HUES48 (cell line): ENCODE data around the gene TIGD1.
"Not testable (repeated sequence)": the region's sequence is repeated elsewhere in the genome, so short reads cannot be mapped to it uniquely, and the experiment has no call there.

Experiments
- H3K27ac ChIP-seq: one replicate; pipeline ENCODE4 v1.7.0; 2013; ENCODE audit warnings: low read depth, low read length, inconsistent platforms
- H3K27me3 ChIP-seq: 2 replicates; pipeline ENCODE4 v1.6.1; 2013; ENCODE audit warnings: mild to moderate bottlenecking, low read length; ENCODE audit not compliant: control insufficient read depth, insufficient read depth
- H3K36me3 ChIP-seq: 2 replicates; pipeline ENCODE4 v1.6.1; 2013; ENCODE audit warnings: low read length; ENCODE audit not compliant: control insufficient read depth, insufficient read depth
- H3K4me1 ChIP-seq: 2 replicates; pipeline ENCODE4 v1.6.1; 2013; ENCODE audit warnings: mild to moderate bottlenecking, low read length; ENCODE audit not compliant: control insufficient read depth, insufficient read depth
- H3K4me3 ChIP-seq: 2 replicates; pipeline ENCODE4 v1.5.1; 2013; ENCODE audit warnings: mild to moderate bottlenecking, low read depth, low read length
- H3K9ac ChIP-seq: 2 replicates; pipeline ENCODE4 v1.6.1; 2013; ENCODE audit warnings: mild to moderate bottlenecking, low read depth, low read length, moderate library complexity
- H3K9me3 ChIP-seq: 2 replicates; pipeline ENCODE4 v1.6.1; 2013; ENCODE audit warnings: low read length; ENCODE audit not compliant: control insufficient read depth, insufficient read depth

TIGD1 gene

DNA sequence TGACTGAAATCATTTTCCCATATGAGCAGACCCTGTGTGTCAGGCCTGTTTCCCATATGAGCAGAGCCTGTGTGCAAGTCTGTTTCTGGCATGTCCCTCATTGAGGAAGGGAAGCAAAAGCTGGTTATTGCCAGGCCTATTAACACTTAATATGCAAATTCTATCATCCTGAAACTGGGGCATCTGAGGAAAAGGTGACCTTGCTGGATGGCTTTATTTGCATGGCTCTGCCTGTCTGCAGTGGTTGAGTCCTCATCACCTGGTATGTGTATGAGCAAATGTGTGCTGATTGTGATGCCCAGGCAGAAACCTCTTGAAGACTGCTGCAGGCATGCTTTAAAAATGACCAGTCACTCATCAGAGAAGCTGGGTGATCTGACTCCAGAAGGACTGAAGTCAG is 31.4 kb upstream of the TIGD1 start:
- 0 out of 2 replicates have a peak, but pooled peaks cover under 1% of the 10 kb centered on the region for H3K4me1 ChIP-seq
- H3K9me3 ChIP-seq: no peaks in the 10 kb centered on the region
- no peak overlapping the region for H3K4me3 ChIP-seq
- no peak overlapping the region for H3K9ac ChIP-seq
- peaks cover 30% of the 10 kb centered on the region for H3K36me3 ChIP-seq
- no peaks in the 10 kb centered on the region for H3K27me3 ChIP-seq
- no peak overlapping the region for H3K27ac ChIP-seq

DNA sequence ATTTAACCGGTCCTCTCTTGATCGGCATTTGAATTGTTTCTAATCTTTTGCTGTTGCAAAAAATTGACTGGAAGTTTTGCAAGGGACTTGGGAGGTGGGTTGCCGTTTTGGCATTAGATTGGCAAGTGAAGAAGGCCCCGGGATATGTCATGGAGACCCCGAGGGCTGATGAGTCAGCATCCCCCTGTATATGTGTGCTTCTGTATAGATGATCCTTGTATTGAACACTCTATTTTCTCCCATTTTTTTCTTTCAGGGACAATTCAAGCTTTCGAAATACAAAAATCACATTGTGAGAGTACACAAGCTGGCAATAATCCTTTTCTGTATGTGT is 30.3 kb upstream of the TIGD1 start:
- Histone ChIP-seq H3K4me3 (no peak overlapping the region), H3K27me3 (no peaks in the 10 kb centered on the region), H3K4me1 (no peaks in the 10 kb centered on the region), H3K36me3 (peaks cover 30% of the 10 kb centered on the region), H3K9me3 (no peaks in the 10 kb centered on the region), H3K9ac (no peak overlapping the region), H3K27ac (no peak overlapping the region)

DNA sequence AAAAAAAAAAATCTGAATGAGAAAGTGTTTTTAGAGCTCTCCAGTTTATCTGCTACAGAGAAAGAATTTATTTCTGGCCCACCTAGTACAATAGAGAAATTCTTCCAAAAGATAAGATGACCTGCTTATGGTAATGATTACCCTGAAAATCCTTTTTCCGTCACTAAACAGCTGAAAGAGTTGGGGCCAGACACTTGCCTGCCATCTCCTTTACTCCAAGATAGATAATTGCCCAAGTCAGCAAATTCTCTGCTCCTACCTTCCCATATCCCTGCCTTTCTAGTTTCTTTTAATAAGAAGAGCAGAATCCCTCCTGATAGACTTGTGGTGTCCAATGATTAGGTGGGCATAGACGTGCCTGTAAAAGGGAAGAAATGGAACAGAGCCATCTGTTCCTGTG is 28.3 kb upstream of the TIGD1 start:
- Histone ChIP-seq H3K4me3 (no peak overlapping the region), H3K9me3 (no peaks in the 10 kb centered on the region), H3K9ac (no peak overlapping the region), H3K27me3 (no peaks in the 10 kb centered on the region), H3K27ac (no peak overlapping the region), H3K4me1 (no peaks in the 10 kb centered on the region), H3K36me3 (peaks cover 49% of the 10 kb centered on the region)

DNA sequence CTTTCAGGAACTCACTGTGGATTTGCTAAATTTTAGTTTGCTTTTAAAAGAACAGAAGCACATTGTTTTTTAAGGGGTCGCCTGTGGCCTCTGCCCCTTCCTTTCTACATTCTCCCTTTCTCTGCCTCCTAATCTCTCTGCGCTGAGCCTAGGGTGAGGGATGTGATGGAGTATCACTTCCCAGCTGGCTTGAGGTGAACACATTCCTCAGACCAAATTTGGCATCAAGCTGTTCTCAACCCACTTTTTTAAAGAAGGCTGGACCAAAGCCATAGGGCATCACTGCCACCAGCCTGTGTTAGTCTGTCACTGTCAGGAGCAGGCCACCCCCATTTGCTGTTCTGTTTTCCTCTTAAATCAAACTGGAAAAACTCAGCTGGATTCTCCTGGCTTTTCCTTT is 27.5 kb upstream of the TIGD1 start:
- no peak overlapping the region for H3K27ac ChIP-seq
- no peaks in the 10 kb centered on the region for H3K9me3 ChIP-seq
- H3K4me3 ChIP-seq: no peak overlapping the region
- no peaks in the 10 kb centered on the region for H3K27me3 ChIP-seq
- no peak overlapping the region for H3K9ac ChIP-seq
- no peaks in the 10 kb centered on the region for H3K4me1 ChIP-seq
- H3K36me3 ChIP-seq: peaks cover 53% of the 10 kb centered on the region

DNA sequence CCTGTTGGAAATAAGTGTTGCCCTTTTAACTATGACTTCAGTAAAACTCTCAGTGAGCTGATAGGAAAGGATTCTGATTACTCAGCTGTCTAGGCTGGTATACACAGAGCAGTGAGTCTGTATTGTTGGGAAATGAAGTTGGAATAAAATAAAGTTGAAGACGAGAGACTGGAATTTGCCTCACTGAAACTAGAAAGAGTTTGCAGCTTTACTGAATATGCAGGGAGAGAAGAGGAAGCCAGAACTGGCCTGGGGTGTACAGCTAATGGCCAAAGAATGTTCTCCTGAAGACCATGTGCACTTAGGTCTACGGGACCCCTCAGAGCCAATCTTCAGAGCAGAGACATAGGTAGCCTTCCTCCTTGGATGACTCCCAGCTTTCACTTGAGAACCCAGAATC is 26.6 kb upstream of the TIGD1 start:
- no peak overlapping the region for H3K4me3 ChIP-seq
- H3K36me3 ChIP-seq: peaks cover 56% of the 10 kb centered on the region
- no peaks in the 10 kb centered on the region for H3K9me3 ChIP-seq
- H3K9ac ChIP-seq: no peak overlapping the region
- H3K27me3 ChIP-seq: no peaks in the 10 kb centered on the region
- no peaks in the 10 kb centered on the region for H3K4me1 ChIP-seq
- no peak overlapping the region for H3K27ac ChIP-seq

DNA sequence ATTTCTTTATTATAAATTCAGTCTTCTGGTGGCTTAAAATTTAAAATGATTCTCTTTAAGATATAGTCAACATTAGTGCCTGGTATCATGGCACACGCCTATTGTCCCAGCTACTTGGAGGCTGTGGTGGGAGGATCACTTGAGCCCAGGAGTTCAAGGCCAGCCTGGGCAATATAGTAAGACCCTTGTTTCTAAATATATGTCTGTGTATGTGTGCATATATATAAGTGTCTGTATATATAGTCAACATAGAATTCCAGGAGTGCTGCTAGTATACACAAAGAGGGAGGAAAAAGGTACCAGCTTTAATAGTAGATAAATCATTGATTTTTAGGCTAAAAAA is 25.0 kb upstream of the TIGD1 start:
- Histone ChIP-seq H3K9me3 (no peaks in the 10 kb centered on the region), H3K9ac (no peak overlapping the region), H3K4me3 (no peak overlapping the region), H3K36me3 (peaks cover 54% of the 10 kb centered on the region), H3K4me1 (no peaks in the 10 kb centered on the region), H3K27me3 (no peaks in the 10 kb centered on the region), H3K27ac (no peak overlapping the region)

DNA sequence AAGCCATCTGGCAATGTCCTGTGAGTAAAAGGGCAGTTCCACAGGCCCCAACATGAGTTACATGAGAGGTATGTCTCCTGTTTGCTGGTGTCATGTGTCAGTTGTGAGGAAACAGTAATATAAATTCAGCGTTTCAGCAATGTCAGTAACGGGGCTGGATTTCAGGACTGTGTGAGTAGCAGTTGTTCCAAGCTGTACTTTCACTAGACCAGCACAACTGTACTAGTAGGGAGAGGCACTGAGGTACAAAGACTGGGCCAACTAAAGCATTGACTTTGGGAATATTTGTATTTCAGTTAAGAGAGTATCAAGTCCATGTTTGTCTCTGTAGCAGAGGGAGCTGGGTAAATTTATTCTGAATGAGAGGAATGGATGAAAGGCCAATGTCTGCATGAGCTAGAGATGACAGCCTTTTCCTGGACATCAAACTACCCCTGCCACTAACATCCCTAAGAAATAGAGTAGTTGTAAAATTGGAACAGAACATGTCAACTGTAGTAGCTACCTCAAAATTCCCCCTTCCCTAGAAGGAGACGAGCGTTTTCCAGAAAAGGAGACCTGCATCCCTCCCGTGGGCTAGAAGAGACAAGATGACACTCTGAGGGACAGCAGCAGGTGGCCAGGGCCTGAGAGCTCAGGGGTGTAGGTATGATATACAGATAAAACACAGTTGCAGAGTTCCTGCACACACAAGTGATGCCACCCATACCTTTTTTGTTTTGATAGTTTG is 24.5 kb upstream of the TIGD1 start:
- Histone ChIP-seq H3K36me3 (peaks cover 59% of the 10 kb centered on the region), H3K27ac (no peak overlapping the region), H3K4me1 (no peaks in the 10 kb centered on the region), H3K9ac (no peak overlapping the region), H3K27me3 (no peaks in the 10 kb centered on the region), H3K9me3 (no peaks in the 10 kb centered on the region), H3K4me3 (no peak overlapping the region)

DNA sequence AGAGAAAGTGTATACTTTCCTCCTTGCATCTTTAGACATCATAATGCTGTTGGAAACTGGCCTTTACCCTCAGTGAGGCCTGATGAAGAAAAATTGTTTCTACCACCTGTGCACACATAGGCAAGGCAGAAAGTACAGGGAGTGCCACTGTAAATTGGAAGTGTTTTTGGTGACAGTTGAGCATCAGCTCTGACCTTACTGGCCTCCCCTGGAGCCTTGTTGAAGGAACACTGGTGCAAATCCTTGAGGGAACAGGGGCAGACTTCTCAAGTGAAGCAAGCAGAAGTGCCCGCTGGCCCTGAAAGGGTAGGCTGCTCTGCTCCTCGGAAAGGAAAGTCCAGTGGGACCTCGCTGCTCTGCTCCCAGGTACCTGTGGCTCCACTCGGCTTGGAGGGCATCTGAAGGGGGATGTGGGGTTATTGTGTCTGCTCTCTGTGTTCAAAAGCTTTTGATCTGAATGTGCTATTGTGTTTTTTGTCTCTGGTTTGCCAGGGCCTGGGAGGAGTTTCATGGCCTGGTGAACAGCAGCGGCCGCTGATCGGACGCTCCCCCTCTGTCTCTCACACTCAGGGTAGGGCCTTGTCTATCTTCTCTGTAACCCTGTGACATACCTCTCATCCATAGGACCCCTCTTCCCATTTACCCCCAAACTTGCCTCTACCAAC is 23.5 kb upstream of the TIGD1 start:
- Histone ChIP-seq H3K9me3 (no peaks in the 10 kb centered on the region), H3K27me3 (no peaks in the 10 kb centered on the region), H3K9ac (no peak overlapping the region), H3K4me3 (no peak overlapping the region), H3K4me1 (no peaks in the 10 kb centered on the region), H3K36me3 (peaks cover 68% of the 10 kb centered on the region), H3K27ac (no peak overlapping the region)

DNA sequence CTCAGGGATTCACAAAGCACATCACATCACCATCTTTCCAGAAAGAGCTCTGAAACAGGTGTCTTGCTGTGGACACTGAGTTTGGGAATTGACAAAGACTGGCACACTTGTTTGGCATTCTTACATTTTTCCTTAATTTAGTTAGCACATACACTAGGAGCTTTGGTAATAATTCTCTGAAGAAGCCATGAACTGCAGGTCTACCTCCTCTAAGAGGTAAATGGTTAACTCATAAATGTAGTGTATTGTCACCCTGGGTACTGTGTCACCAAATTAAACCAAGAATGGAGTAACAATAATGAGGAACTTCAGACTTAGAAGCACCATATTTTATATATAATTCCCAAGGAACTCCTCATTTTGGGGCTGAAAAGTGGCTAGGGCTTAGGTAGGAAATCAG is 22.7 kb upstream of the TIGD1 start:
- peaks cover 77% of the 10 kb centered on the region for H3K36me3 ChIP-seq
- H3K9ac ChIP-seq: no peak overlapping the region
- no peak overlapping the region for H3K4me3 ChIP-seq
- H3K27me3 ChIP-seq: no peaks in the 10 kb centered on the region
- no peaks in the 10 kb centered on the region for H3K9me3 ChIP-seq
- no peaks in the 10 kb centered on the region for H3K4me1 ChIP-seq
- H3K27ac ChIP-seq: no peak overlapping the region

DNA sequence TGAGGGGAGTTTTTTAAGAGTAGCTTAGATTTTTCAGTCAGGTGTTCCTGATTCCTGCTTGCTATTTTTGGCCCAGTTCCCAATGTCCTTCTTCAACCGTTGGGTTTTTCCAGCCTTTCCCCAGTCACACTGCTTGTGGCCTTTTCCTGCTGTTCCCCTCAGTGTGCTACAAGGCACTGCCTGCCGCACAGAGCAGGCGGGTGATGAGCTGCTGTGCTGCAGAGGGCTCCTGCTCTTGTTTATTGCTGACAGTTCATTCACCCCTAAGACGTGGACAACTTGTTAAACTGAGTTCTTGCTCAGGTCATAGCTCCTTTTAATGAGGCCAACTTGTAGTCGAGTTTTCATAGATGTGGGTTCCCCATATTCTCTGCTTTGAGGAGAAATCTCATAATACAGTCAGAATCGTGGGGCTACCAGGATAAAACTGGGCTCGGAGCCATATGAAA is 20.7 kb upstream of the TIGD1 start:
- H3K27me3 ChIP-seq: no peaks in the 10 kb centered on the region
- H3K4me1 ChIP-seq: no peaks in the 10 kb centered on the region
- no peaks in the 10 kb centered on the region for H3K9me3 ChIP-seq
- no peak overlapping the region for H3K27ac ChIP-seq
- H3K36me3 ChIP-seq: peaks cover 90% of the 10 kb centered on the region
- no peak overlapping the region for H3K4me3 ChIP-seq
- H3K9ac ChIP-seq: no peak overlapping the region

DNA sequence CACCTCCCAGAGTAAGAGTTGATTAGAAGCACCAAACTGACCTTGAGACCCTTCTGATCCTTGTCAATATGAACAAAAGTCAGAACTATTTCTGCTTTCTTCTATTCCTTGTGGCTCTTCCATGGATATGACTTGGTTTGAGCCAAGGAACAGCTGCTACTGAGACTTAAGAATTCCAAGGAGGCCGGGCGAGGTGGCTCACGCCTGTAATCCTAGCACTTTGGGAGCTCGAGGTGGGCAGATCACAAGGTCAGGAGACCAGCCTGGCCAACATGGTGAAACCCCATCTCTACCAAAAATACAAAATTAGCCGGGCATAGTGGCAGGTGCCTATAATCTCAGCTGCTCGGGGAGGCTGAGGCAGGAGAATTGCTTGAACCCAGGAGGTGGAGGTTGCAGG is 20.1 kb upstream of the TIGD1 start:
- not testable (repeated sequence) for H3K4me1 ChIP-seq, H3K9ac ChIP-seq, H3K9me3 ChIP-seq, H3K27ac ChIP-seq, H3K27me3 ChIP-seq, H3K4me3 ChIP-seq
- peaks cover 94% of the 10 kb centered on the region for H3K36me3 ChIP-seq
